WTC11 (cell line): Measurements from ENCODE around the gene INO80B. TPM values are rescaled to one million over a fixed set of nuclear protein-coding genes. Genes with fewer than 3 reads are reported as not detected.

ENCODE experiments used
- ATAC-seq: fragments of 200-7000 bp; cut with Tn5 transposase; 2 replicates; pipeline ENCODE4 v1.10.0; 2021; ENCODE audit warnings: mild to moderate bottlenecking, moderate library complexity
- CTCF ChIA-PET: fragments of 300-600 bp; sonication (Branson Sonifier 250); formaldehyde crosslinking; loops from one replicate; lab custom pipeline; 2021; ENCODE audit warnings: antibody characterized with exemption; lab: Charles Lee
- POLR2A ChIA-PET: fragments of 350-600 bp; sonication (Branson Sonifier 250); formaldehyde crosslinking; loops from one replicate; lab custom pipeline; 2021; ENCODE audit warnings: antibody characterized with exemption; lab: Charles Lee
- DNase-seq: peaks from one replicate; pipeline ENCODE4 v3.0.0; 2021; ENCODE audit warnings: low spot score
- H3K27ac Mint-ChIP-seq: 2 replicates; pipeline ENCODE4 v1.8.0; 2021; ENCODE audit warnings: mixed read lengths
- H3K27me3 Mint-ChIP-seq: 2 replicates; pipeline ENCODE4 v1.8.0; 2021; ENCODE audit warnings: low read depth, mild to moderate bottlenecking, moderate library complexity, mixed read lengths
- H3K36me3 Mint-ChIP-seq: 2 replicates; pipeline ENCODE4 v1.8.0; 2021; ENCODE audit warnings: mixed read lengths
- H3K4me1 Mint-ChIP-seq: 2 replicates; pipeline ENCODE4 v1.8.0; 2022; ENCODE audit warnings: mixed read lengths
- H3K4me3 Mint-ChIP-seq: 2 replicates; pipeline ENCODE4 v1.8.0; 2021; ENCODE audit warnings: mild to moderate bottlenecking, moderate library complexity, mixed read lengths
- H3K9me3 Mint-ChIP-seq: 2 replicates; pipeline ENCODE4 v1.8.0; 2021; ENCODE audit warnings: mixed read lengths
- ETV6 ChIP-seq: sonication (generic); formaldehyde crosslinking; IDR thresholded peaks from 2 replicates; pipeline ENCODE4 v1.8.1; 2022; ENCODE audit warnings: mild to moderate bottlenecking, missing genetic modification reagents
- JUN ChIP-seq: sonication (generic); formaldehyde crosslinking; IDR thresholded peaks from 2 replicates; pipeline ENCODE4 v1.8.0; 2023; ENCODE audit warnings: mild to moderate bottlenecking, missing genetic modification reagents
- NR1H2 ChIP-seq: sonication (generic); formaldehyde crosslinking; IDR thresholded peaks from 2 replicates; pipeline ENCODE4 v1.9.0; 2021; ENCODE audit warnings: mild to moderate bottlenecking, moderate library complexity, missing genetic modification reagents
- PREB ChIP-seq: sonication (generic); formaldehyde crosslinking; IDR thresholded peaks from 2 replicates; pipeline ENCODE4 v1.8.1; 2022; ENCODE audit warnings: mild to moderate bottlenecking, missing genetic modification reagents, moderate library complexity, borderline replicate concordance
- USF1 ChIP-seq: sonication (generic); formaldehyde crosslinking; IDR thresholded peaks from 2 replicates; pipeline ENCODE4 v1.8.0; 2022; ENCODE audit warnings: mild to moderate bottlenecking, missing genetic modification reagents
- ZNF232 ChIP-seq: sonication (generic); formaldehyde crosslinking; IDR thresholded peaks from 2 replicates; pipeline ENCODE4 v1.8.0; 2022; ENCODE audit warnings: mild to moderate bottlenecking, missing genetic modification reagents
- total RNA-seq: library from RNA; stranded (reverse); gene quantifications from 3 replicates; pipeline ENCODE4 v1.2.3, GENCODE V29; 2021
- TF ChIP-seq, protein P1 (sequence below): sonication (generic); formaldehyde crosslinking; IDR thresholded peaks from 2 replicates; pipeline ENCODE4 v1.8.0; 2023; ENCODE audit warnings: missing genetic modification reagents, mild to moderate bottlenecking, borderline replicate concordance
- TF ChIP-seq, protein P2 (sequence below): sonication (generic); formaldehyde crosslinking; IDR thresholded peaks from 2 replicates; pipeline ENCODE4 v1.8.1; 2023; ENCODE audit warnings: mild to moderate bottlenecking, missing genetic modification reagents, moderate library complexity
- TF ChIP-seq, protein P3 (sequence below): fragments of 250-450 bp; sonication (Bioruptor Pico); IDR thresholded peaks from 2 replicates; pipeline ENCODE4 v1.9.0; 2021; ENCODE audit warnings: mild to moderate bottlenecking, borderline replicate concordance

The INO80B gene
- total RNA-seq, 1 experiment from 2014 or later, result 20.2 TPM

GRCh38 chr2:74500578-74500946 is 45.7 kb downstream of the INO80B start (continued):
- TF ChIP-seq, protein P1, sequence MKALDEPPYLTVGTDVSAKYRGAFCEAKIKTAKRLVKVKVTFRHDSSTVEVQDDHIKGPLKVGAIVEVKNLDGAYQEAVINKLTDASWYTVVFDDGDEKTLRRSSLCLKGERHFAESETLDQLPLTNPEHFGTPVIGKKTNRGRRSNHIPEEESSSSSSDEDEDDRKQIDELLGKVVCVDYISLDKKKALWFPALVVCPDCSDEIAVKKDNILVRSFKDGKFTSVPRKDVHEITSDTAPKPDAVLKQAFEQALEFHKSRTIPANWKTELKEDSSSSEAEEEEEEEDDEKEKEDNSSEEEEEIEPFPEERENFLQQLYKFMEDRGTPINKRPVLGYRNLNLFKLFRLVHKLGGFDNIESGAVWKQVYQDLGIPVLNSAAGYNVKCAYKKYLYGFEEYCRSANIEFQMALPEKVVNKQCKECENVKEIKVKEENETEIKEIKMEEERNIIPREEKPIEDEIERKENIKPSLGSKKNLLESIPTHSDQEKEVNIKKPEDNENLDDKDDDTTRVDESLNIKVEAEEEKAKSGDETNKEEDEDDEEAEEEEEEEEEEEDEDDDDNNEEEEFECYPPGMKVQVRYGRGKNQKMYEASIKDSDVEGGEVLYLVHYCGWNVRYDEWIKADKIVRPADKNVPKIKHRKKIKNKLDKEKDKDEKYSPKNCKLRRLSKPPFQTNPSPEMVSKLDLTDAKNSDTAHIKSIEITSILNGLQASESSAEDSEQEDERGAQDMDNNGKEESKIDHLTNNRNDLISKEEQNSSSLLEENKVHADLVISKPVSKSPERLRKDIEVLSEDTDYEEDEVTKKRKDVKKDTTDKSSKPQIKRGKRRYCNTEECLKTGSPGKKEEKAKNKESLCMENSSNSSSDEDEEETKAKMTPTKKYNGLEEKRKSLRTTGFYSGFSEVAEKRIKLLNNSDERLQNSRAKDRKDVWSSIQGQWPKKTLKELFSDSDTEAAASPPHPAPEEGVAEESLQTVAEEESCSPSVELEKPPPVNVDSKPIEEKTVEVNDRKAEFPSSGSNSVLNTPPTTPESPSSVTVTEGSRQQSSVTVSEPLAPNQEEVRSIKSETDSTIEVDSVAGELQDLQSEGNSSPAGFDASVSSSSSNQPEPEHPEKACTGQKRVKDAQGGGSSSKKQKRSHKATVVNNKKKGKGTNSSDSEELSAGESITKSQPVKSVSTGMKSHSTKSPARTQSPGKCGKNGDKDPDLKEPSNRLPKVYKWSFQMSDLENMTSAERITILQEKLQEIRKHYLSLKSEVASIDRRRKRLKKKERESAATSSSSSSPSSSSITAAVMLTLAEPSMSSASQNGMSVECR (CRISPR knock-in tag), result no peak
- TF ChIP-seq USF1 (CRISPR knock-in tag), result no peak
- TF ChIP-seq, protein P2, sequence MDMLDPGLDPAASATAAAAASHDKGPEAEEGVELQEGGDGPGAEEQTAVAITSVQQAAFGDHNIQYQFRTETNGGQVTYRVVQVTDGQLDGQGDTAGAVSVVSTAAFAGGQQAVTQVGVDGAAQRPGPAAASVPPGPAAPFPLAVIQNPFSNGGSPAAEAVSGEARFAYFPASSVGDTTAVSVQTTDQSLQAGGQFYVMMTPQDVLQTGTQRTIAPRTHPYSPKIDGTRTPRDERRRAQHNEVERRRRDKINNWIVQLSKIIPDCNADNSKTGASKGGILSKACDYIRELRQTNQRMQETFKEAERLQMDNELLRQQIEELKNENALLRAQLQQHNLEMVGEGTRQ, result no peak
- TF ChIP-seq ETV6 (CRISPR knock-in tag), result no peak
- TF ChIP-seq NR1H2, result no peak
- TF ChIP-seq, protein P3, sequence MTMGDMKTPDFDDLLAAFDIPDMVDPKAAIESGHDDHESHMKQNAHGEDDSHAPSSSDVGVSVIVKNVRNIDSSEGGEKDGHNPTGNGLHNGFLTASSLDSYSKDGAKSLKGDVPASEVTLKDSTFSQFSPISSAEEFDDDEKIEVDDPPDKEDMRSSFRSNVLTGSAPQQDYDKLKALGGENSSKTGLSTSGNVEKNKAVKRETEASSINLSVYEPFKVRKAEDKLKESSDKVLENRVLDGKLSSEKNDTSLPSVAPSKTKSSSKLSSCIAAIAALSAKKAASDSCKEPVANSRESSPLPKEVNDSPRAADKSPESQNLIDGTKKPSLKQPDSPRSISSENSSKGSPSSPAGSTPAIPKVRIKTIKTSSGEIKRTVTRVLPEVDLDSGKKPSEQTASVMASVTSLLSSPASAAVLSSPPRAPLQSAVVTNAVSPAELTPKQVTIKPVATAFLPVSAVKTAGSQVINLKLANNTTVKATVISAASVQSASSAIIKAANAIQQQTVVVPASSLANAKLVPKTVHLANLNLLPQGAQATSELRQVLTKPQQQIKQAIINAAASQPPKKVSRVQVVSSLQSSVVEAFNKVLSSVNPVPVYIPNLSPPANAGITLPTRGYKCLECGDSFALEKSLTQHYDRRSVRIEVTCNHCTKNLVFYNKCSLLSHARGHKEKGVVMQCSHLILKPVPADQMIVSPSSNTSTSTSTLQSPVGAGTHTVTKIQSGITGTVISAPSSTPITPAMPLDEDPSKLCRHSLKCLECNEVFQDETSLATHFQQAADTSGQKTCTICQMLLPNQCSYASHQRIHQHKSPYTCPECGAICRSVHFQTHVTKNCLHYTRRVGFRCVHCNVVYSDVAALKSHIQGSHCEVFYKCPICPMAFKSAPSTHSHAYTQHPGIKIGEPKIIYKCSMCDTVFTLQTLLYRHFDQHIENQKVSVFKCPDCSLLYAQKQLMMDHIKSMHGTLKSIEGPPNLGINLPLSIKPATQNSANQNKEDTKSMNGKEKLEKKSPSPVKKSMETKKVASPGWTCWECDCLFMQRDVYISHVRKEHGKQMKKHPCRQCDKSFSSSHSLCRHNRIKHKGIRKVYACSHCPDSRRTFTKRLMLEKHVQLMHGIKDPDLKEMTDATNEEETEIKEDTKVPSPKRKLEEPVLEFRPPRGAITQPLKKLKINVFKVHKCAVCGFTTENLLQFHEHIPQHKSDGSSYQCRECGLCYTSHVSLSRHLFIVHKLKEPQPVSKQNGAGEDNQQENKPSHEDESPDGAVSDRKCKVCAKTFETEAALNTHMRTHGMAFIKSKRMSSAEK (CRISPR knock-in tag), result no peak
- no peak for TF ChIP-seq ZNF232 (CRISPR knock-in tag)
- no peak for TF ChIP-seq PREB (CRISPR knock-in tag)

GRCh38 chr2:74501335-74502071 is 46.6 kb downstream of the INO80B start:
- ATAC-seq (no peak), DNase-seq (no peak)
- ChIA-PET CTCF (interaction anchor here (0.7 to 6.0 kb wide), 5 partner anchors 9 to 86 kb away, joined by 3 to 43 read pairs (median 6); partner anchors contain the start of genes AUP1, CCDC142, HTRA2 and TTC31), POLR2A (interaction anchor here (0.6 to 0.8 kb wide), 2 partner anchors 10 to 44 kb away, joined by 3 to 5 read pairs; partner anchors contain the start of gene WBP1)
- Mint-ChIP-seq H3K36me3 (peaks cover 19% of the 10 kb centered on the region), H3K9me3 (no peaks in the 10 kb centered on the region), H3K27ac (no peak overlapping the region), H3K4me3 (peak overlapping the region; percentile 81), H3K27me3 (peaks cover 96% of the 10 kb centered on the region), H3K4me1 (peaks cover 55% of the 10 kb centered on the region)
- TF ChIP-seq JUN (CRISPR knock-in tag), result no peak
